ENCODE measurements around the gene SEPHS1. TPM values are rescaled to one million over a fixed set of nuclear protein-coding genes. Genes with fewer than 3 reads are reported as not detected.

Gene SEPHS1
- total and polyA plus RNA-seq, 2 donors from 2014 or later = 48.8 to 53.5 TPM

GRCh38 chr10:13340626-13341376 is 7.3 kb downstream of the SEPHS1 start:
- Histone ChIP-seq H3K36me3 (ENCODE audit: control insufficient read depth in 2 of 3, insufficient read depth in 3 of 3, low read length in 3 of 3) (peaks cover 0 to 20% (median 3%) of the 10 kb centered on the region in 3 donors), H3K4me1 (ENCODE audit: control insufficient read depth in 2 of 3, insufficient read depth in 2 of 3, low read depth in 1 of 3, low read length in 3 of 3) (peaks cover 0 to 5% (median 3%) of the 10 kb centered on the region in 3 donors), H3K9ac (ENCODE audit: low read length in 3 of 3) (no peak overlapping the region), H3K27me3 (ENCODE audit: control insufficient read depth, insufficient read depth, low read length) (no peaks in the 10 kb centered on the region), H3K9me3 (ENCODE audit: control insufficient read depth in 2 of 3, insufficient read depth in 1 of 3, low read length in 3 of 3) (no peaks in the 10 kb centered on the region), H3K4me3 (ENCODE audit: low read length in 3 of 3) (no peak overlapping the region), H3K27ac (ENCODE audit: low read depth in 2 of 2, low read length in 2 of 2) (no peak overlapping the region)
- FAIRE-seq (no peak), DNase-seq (no peak)
- intact Hi-C loops (cut with DNase I) = no loop called here
- TF ChIP-seq, protein P1, sequence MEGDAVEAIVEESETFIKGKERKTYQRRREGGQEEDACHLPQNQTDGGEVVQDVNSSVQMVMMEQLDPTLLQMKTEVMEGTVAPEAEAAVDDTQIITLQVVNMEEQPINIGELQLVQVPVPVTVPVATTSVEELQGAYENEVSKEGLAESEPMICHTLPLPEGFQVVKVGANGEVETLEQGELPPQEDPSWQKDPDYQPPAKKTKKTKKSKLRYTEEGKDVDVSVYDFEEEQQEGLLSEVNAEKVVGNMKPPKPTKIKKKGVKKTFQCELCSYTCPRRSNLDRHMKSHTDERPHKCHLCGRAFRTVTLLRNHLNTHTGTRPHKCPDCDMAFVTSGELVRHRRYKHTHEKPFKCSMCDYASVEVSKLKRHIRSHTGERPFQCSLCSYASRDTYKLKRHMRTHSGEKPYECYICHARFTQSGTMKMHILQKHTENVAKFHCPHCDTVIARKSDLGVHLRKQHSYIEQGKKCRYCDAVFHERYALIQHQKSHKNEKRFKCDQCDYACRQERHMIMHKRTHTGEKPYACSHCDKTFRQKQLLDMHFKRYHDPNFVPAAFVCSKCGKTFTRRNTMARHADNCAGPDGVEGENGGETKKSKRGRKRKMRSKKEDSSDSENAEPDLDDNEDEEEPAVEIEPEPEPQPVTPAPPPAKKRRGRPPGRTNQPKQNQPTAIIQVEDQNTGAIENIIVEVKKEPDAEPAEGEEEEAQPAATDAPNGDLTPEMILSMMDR (IDR thresholded peaks at IDR 0.05; ENCODE audit: borderline replicate concordance, extremely low read depth, insufficient read depth) = no peak

GRCh38 chr10:13340068-13340467 is 8.0 kb downstream of the SEPHS1 start:
- intact Hi-C loops (cut with DNase I) = no loop called here
- Histone ChIP-seq H3K4me3 (ENCODE audit: low read length in 3 of 3) (no peak overlapping the region), H3K9me3 (ENCODE audit: control insufficient read depth in 2 of 3, insufficient read depth in 1 of 3, low read length in 3 of 3) (no peaks in the 10 kb centered on the region), H3K27ac (ENCODE audit: low read depth in 2 of 2, low read length in 2 of 2) (no peak overlapping the region), H3K4me1 (ENCODE audit: control insufficient read depth in 2 of 3, insufficient read depth in 2 of 3, low read depth in 1 of 3, low read length in 3 of 3) (peaks cover 0 to 5% (median 3%) of the 10 kb centered on the region in 3 donors), H3K27me3 (ENCODE audit: control insufficient read depth, insufficient read depth, low read length) (no peaks in the 10 kb centered on the region), H3K36me3 (ENCODE audit: control insufficient read depth in 2 of 3, insufficient read depth in 3 of 3, low read length in 3 of 3) (peaks cover 0 to 20% (median 3%) of the 10 kb centered on the region in 3 donors), H3K9ac (ENCODE audit: low read length in 3 of 3) (no peak overlapping the region)
- TF ChIP-seq, protein P1 (IDR thresholded peaks at IDR 0.05; ENCODE audit: borderline replicate concordance, extremely low read depth, insufficient read depth) = no peak
- no peak for DNase-seq
- FAIRE-seq = no peak

GRCh38 chr10:13338390-13339110 is 9.5 kb downstream of the SEPHS1 start:
- no peak overlapping the region for H3K9ac ChIP-seq (ENCODE audit: low read length in 3 of 3)
- intact Hi-C loops (cut with DNase I) = no loop called here
- no peak overlapping the region for H3K4me3 ChIP-seq (ENCODE audit: low read length in 3 of 3)
- peaks cover 0 to 20% (median 3%) of the 10 kb centered on the region in 3 donors for H3K36me3 ChIP-seq (ENCODE audit: control insufficient read depth in 2 of 3, insufficient read depth in 3 of 3, low read length in 3 of 3)
- DNase-seq (peak in 1 of 5 donors; percentile 47), FAIRE-seq (no peak)
- H3K9me3 ChIP-seq (ENCODE audit: control insufficient read depth in 2 of 3, insufficient read depth in 1 of 3, low read length in 3 of 3) = no peaks in the 10 kb centered on the region
- H3K27ac ChIP-seq (ENCODE audit: low read depth in 2 of 2, low read length in 2 of 2) = no peak overlapping the region
- no peaks in the 10 kb centered on the region for H3K27me3 ChIP-seq (ENCODE audit: control insufficient read depth, insufficient read depth, low read length)
- TF ChIP-seq, protein P1 (IDR thresholded peaks at IDR 0.05; ENCODE audit: borderline replicate concordance, extremely low read depth, insufficient read depth) = no peak
- peaks cover 0 to 5% (median 3%) of the 10 kb centered on the region in 3 donors for H3K4me1 ChIP-seq (ENCODE audit: control insufficient read depth in 2 of 3, insufficient read depth in 2 of 3, low read depth in 1 of 3, low read length in 3 of 3)
